Measurements from ENCODE around the gene GATAD2B.

DNA sequence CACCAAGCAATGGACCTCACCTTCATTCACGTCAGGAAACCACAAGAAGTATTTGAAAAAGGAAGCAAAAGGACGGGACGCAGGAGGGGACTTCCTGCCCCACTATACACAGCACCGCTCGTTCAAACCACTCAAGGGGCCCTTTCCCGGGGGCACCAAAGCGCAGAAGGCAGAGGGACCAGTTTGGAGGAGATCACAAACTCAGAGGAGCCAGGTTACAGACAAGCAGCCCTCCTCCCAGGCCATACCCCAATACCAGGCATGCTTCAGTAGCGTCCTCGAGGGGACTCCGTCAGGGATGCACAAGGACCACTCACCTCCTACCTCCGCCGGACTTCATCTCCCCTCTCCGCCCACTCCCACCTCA lies 35.0 kb upstream of the GATAD2B start:
- TF ChIP-seq EP300 (conservative IDR thresholded peaks at IDR 0.05; ENCODE audit: poor library complexity, severe bottlenecking) = no peak
- TF ChIP-seq, protein P1, sequence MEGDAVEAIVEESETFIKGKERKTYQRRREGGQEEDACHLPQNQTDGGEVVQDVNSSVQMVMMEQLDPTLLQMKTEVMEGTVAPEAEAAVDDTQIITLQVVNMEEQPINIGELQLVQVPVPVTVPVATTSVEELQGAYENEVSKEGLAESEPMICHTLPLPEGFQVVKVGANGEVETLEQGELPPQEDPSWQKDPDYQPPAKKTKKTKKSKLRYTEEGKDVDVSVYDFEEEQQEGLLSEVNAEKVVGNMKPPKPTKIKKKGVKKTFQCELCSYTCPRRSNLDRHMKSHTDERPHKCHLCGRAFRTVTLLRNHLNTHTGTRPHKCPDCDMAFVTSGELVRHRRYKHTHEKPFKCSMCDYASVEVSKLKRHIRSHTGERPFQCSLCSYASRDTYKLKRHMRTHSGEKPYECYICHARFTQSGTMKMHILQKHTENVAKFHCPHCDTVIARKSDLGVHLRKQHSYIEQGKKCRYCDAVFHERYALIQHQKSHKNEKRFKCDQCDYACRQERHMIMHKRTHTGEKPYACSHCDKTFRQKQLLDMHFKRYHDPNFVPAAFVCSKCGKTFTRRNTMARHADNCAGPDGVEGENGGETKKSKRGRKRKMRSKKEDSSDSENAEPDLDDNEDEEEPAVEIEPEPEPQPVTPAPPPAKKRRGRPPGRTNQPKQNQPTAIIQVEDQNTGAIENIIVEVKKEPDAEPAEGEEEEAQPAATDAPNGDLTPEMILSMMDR (IDR thresholded peaks at IDR 0.05; ENCODE audit: poor library complexity, severe bottlenecking) = no peak
- TF ChIP-seq, protein P2, sequence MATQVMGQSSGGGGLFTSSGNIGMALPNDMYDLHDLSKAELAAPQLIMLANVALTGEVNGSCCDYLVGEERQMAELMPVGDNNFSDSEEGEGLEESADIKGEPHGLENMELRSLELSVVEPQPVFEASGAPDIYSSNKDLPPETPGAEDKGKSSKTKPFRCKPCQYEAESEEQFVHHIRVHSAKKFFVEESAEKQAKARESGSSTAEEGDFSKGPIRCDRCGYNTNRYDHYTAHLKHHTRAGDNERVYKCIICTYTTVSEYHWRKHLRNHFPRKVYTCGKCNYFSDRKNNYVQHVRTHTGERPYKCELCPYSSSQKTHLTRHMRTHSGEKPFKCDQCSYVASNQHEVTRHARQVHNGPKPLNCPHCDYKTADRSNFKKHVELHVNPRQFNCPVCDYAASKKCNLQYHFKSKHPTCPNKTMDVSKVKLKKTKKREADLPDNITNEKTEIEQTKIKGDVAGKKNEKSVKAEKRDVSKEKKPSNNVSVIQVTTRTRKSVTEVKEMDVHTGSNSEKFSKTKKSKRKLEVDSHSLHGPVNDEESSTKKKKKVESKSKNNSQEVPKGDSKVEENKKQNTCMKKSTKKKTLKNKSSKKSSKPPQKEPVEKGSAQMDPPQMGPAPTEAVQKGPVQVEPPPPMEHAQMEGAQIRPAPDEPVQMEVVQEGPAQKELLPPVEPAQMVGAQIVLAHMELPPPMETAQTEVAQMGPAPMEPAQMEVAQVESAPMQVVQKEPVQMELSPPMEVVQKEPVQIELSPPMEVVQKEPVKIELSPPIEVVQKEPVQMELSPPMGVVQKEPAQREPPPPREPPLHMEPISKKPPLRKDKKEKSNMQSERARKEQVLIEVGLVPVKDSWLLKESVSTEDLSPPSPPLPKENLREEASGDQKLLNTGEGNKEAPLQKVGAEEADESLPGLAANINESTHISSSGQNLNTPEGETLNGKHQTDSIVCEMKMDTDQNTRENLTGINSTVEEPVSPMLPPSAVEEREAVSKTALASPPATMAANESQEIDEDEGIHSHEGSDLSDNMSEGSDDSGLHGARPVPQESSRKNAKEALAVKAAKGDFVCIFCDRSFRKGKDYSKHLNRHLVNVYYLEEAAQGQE (IDR thresholded peaks at IDR 0.05; ENCODE audit: borderline replicate concordance) = no peak
